Measurements from ENCODE around the gene SIRT5. TPM values are rescaled to one million over a fixed set of nuclear protein-coding genes. Genes with fewer than 3 reads are reported as not detected.
A peak's percentile ranks its signal among the peaks of the same experiment; 100 is the strongest.

SIRT5 gene
- total RNA-seq, 1 donor from 2014 or later, result 7.9 TPM

DNA sequence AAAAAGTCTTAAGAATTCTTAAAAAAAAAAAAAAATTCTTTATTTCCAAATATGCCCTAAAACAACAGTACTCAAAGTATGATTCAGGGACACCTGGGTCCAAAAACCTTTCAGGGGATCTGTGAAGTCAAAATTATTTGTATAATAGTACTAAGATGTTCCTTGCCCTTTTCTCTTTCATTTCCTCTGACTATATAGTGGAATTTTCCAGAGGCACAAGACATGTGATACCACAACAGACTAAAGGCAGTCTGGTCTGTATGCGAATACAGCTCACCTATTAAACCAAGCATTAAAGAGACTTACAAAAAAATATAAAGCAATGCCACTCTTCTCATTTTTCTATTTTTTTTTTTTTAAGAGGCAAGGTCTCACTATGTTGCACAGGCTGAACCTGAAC, 56.1 kb downstream of the SIRT5 start:
- no peak for DNase-seq (ENCODE audit: low read depth, low spot score)

DNA sequence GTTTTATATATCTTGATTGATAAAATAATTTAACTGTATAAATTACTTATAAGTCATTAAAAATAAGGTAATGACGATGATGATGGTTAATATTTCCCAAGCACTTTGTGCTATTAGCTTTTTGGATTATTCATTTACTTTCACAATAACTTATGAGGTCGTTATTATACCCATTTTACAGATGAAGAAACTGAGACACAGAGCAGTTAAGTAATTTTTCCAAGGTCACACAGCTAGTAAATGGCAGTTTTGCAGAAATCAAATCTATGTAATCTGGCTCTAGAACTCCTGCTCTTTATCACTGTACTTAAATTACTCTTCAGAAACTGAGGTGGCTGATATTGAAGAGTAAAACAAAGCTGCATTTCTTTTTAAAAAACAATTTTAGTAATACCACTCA, 58.9 kb downstream of the SIRT5 start:
- DNase-seq (ENCODE audit: low read depth, low spot score), result no peak

DNA sequence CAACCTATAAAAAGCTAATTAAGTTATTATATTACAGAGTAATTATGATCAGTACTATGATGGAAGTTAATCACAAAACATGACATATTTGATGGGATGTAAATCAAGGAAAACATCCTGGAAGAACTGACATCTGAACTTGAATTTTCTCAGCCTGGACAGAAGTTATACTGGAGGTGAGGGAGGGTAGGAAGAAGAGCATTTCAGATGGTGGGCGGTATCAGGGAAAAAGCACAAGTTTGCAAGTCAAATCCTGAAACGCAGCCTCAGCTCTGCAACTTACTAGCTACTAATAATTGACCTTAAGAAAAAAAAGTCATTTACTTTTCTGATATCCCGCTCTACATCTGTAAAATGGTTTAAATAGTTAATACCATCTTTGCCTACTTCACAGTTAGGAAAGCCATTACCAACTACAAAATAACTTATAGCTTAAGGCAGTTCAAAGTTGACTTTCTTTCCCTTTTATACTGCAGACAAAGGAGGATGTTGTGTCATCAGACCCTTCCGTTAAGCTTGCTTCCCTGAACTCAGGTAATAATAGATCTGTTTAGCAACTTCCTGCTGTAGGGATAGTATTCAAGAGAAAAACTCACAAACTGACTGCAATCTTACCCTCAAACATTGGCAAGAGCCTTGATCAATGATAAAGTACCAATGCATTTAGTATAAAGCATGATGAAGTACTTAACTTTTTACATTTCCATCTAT, 61.7 kb downstream of the SIRT5 start:
- DNase-seq (ENCODE audit: low read depth, low spot score), result no peak

DNA sequence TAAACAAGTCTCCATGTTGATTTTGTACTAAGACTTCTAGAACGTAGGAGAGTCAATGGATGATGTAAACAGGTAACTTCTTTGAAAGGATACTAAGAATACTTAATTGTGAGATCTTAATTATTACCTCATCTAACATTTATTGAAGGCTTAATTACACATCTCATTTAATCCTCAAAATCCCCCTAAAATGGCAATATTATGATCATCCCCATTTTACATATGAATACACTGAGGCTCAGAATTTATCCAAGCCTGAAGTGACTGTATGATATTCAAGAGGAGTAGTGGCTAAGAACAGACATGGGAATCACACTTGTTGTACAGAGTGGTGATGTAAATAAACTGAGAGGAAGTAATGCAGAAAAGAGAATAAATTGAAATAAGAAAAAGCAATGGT, 63.6 kb downstream of the SIRT5 start:
- no peak for DNase-seq (ENCODE audit: low read depth, low spot score)

DNA sequence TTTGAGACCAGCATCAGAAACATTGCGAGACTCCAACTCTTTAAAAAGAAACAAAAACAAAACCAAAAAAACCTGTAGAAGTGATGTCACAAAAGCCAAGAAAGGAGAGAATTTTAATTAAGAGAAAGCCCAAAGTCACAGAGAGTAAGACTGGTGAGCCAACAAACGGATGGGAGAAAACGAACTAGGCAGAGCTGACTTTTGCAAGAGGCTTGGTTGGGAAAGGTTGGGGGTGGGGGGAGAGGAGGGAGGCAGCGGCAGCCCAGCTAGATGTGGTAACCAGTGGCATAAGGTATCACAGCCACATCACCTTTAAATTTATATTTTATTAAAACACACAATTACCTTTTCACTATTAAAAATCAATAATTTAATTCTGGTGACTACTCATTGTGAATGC, 64.2 kb downstream of the SIRT5 start:
- no peak for DNase-seq (ENCODE audit: low read depth, low spot score)

DNA sequence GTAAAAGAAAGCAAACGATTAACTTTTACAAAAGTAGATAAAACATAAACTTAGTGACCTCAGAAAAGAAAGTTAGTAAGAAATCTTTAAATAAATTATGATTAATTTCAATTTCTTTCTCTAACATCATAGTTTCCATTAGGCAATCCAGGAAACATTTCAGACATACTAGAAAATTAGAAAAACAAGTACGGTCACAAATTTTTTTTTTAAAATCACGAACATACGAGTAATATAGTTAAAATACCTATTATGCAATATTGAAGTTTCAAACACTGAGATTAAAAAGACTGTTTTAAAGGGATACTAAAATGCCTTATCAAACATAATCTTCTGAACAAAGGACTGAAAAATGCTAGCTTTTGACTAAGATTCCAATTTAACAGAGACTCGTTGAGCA, 66.9 kb downstream of the SIRT5 start:
- DNase-seq (ENCODE audit: low read depth, low spot score), result no peak

DNA sequence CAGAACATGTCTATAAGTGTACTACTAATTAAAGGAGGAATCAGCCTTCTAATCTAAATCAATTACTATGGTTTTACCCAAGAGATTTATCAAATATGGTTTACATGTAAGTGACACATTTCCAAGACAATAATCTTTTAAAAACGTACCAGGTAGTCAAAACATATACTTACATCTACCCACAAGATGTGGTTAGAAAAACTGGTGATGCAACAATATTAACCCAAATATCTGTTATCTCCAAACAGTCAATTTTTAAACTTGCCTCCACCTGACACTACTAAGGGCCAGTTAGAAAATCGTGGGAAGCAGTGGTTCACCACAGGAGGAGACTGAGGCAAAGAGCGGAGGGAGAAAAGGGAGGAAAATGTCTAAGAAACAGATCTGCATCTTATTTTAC, 68.7 kb downstream of the SIRT5 start:
- DNase-seq (ENCODE audit: low read depth, low spot score), result no peak

DNA sequence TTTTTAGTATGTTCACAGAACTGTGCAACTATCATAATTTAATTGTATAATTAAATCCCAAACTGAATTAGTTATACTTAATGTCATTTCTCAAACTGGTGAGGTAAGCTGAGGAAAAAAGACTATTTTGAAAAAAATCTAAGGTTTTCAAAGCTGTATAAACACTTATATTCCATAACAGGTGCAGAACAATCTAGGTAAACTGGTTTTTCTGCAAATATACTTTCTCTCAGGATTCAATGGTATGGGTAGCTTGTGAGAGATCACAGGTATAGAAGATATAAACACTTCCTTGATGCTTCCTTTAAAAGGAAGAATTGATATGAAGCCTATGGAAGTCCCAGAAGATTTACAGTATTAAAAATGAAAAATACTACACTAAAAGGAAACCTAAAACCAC, 74.4 kb downstream of the SIRT5 start:
- DNase-seq (ENCODE audit: low read depth, low spot score), result no peak

DNA sequence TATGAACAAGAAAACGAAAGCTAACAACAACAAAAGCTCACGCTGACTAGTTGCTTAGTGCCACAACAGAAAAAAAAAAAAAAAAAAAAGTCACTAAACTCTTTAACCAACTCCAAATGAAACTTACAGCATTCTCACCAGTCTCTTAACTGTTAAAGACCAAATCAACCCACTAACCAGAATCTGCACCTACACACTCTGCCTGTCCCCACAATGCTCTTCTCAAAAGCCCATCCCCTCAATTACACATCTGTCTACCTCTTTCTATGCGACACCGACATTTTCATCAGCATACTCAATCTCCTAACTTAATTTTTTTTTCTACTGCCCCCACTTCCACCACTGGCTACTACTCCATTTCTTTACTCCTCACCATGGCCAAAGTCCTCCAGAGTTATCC, 75.0 kb downstream of the SIRT5 start:
- no peak for DNase-seq (ENCODE audit: low read depth, low spot score)

DNA sequence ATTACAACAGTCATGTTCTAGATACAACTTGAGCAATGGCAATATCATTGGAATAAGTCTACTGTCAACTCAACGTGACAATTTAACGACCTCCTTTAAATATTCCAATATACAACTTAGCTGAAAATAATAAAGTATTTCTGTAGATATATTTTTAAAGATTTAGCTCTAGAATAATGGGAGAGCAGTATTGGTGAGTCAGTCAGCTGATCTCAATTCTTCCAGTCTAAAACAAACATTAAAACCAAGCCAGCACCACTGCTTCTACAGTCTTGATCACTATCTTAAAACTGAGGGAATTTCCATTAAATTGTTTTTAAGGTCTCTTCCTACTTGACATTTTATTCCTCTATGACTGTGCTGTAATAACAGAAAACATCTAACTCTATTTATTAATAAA, 78.9 kb downstream of the SIRT5 start:
- DNase-seq (ENCODE audit: low read depth, low spot score), result peak; percentile 27

DNA sequence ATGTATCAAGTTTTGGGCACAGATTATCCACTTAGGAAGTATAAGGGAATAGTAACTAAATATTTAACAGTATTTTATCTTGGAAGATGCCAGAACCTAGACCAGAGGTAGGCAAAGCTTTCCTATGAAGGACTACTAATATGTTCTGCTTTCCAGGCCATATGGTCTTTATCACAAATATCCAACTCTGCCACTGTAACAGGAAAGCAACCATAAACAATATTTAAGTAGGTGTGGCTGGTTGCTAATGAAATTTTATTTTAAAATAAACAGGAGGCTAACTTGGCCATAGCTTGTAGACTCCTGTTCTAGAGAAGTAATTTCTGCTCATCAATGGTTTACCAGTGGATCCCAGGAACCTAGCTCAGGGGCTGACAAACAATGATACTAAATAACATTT, 80.1 kb downstream of the SIRT5 start:
- no peak for DNase-seq (ENCODE audit: low read depth, low spot score)

DNA sequence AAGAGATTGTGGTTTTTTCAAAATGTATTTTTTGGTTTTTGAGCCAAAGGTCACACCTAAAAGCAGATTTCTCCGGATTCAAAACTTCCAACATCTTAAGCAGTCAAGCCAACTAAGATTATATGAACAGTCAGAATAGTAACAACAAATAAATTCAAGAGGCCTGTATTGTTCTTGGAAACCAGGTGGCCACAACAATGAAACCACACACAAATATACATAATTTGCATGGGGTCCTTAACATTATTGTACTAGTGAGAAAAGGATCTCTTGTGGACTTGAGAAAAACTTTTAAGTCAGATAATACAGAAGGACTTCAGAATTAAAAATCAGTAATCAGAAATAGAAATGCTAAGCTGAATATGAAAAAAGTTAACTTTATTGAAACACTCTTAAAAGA, 81.3 kb downstream of the SIRT5 start:
- no peak for DNase-seq (ENCODE audit: low read depth, low spot score)

DNA sequence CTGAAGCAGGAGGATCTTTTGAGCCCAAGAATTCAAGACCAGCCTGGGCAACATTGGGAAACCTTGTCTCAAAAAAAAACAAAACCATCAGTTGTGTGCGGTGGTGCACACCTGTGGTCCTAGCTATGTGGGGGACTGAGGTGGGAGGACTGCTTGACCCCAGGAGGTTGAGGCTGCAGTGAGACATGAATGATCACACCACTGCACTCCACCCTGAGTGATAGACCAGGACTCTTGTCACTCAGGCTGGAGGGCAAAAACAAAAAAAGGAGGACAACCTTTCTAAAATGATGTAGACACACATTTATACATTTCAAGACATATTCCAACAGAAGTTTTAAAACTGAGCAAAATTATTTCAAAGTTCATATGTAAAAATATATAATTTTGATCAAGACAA, 85.9 kb downstream of the SIRT5 start:
- no peak for DNase-seq (ENCODE audit: low read depth, low spot score)

DNA sequence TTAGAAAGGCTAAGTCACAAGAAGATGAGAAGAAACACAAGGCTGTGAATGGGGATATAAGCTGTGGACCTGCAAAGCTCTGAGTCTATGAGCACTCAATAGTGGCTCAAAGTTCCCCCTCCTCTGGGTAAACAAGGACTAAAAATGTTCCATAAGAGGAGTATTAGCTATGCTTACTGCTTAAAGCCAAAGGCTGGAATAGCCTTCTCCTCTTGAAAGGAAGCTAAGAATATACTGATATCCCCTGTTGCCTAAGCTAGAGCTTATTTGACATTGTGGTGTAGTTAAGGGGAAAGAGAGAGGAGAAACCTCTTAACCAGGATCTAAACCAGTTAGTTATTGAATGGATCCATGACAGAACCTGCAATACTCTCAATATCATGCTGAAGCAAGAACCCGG, 86.5 kb downstream of the SIRT5 start:
- no peak for DNase-seq (ENCODE audit: low read depth, low spot score)

DNA sequence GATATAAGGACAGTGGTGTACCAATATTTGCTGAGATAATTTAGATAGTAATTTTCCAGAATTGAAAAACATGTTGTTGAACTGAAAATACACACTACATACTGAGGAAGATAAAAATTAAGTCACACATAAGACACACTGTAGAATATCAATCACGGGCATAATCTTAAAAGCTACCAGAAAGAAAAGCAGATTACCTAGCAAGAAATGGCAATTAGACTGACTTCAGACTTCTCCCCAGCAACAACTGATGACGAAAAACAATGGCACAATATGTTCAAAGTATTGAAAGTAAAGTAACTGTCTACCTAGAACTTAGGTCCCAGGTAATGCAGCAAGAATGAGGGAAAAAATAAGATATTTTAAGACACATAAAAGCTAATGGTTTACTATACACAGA, 87.2 kb downstream of the SIRT5 start:
- DNase-seq (ENCODE audit: low read depth, low spot score), result no peak

DNA sequence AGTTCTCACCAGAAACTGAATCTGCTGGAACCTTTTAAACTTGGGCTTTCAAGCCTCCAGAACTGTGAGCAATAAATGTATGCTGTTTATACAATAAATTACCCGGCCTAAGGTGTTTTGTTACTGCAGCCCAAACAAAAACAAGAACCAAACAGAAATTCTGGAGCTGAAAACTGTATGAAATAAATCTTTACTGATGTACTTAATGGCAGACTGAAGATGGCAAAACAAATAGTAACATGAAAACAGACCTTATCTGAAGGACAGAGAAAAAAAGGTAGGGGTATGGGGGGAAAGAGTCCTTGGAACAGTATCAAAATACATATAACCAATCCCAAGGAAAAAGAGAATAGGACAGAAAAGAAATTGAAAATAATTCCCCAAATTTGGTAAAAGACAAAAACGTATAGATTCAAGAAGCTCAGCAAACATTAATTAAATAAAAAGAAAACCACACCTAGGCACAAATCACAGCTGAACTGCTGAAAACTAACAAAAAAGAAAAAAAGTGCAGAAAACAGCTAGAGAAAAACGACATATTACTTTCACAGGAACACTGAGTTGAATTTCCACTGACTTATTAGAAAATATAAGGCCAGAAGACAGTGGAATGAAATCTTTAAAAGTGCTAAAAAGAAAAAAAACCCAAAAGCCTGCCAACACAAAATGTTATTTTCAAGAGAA, 88.4 kb downstream of the SIRT5 start:
- DNase-seq (ENCODE audit: low read depth, low spot score), result no peak

DNA sequence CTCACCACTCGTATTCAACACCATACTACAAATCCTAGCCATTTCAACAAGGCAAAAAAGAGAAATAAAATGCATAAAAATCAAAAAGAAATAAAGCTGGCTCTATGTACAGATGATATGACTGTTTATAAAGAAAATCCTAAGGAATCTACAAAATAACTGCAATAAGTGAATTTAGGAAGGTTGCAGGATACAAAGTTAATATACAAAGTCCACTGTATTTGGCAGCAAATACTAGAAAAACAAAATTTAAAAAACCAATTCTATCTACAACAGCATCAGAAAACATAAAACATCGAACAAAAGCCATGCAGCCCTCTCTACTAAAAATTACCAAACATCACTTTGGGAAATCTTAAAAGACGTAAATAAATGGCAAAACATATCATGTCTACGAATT, 89.6 kb downstream of the SIRT5 start:
- no peak for DNase-seq (ENCODE audit: low read depth, low spot score)

Other genes with a start within 250 kb of the SIRT5 start
- gene TBC1D7, start 246.1 kb upstream of the SIRT5 start, total RNA-seq, result 21.1 and 21.9 TPM in 2 replicates
- gene GFOD1, start 87.0 kb upstream of the SIRT5 start, total RNA-seq, result 37.7 and 47.2 TPM in 2 replicates
- 67.4 and 86.3 TPM in 2 replicates for gene NOL7, start 40.7 kb downstream of the SIRT5 start, total RNA-seq
- gene RANBP9, start 137.2 kb downstream of the SIRT5 start, total RNA-seq, result 23.1 and 24.6 TPM in 2 replicates
- gene MCUR1, start 240.0 kb downstream of the SIRT5 start, total RNA-seq, result 5.7 and 10.8 TPM in 2 replicates